Gastrocnemius medialis (tissue), 4 donors: ENCODE data around the gene ZFR. TPM values are rescaled to one million over a fixed set of nuclear protein-coding genes. Genes with fewer than 3 reads are reported as not detected.

Source experiments
- ATAC-seq, 2 donors: fragments of 150-250 bp; one replicate each; pipeline ENCODE4 v1.9.1; 2016
- DNase-seq, 2 donors: peaks; one replicate each; pipeline ENCODE4 v3.0.0-alpha.2; 2019
- H3K27ac ChIP-seq, 4 donors: fragments of 200-600 bp; sonication (generic); 1 replicate in 1 of 4; 2 replicates in 3 of 4; pipeline ENCODE4 v1.5.1; 2016 to 2018; ENCODE audit warnings: mild to moderate bottlenecking in 2 of 4, moderate library complexity in 1 of 4
- H3K27me3 ChIP-seq, 3 donors: fragments of 200-600 bp; sonication (generic) in 2 of 3; 1 replicate in 1 of 3; 2 replicates in 2 of 3; pipeline versions ENCODE4 v1.5.1 to v1.6.0; 2016 to 2019; ENCODE audit warnings: mild to moderate bottlenecking in 1 of 3, moderate library complexity in 1 of 3
- H3K36me3 ChIP-seq, 2 donors: fragments of 200-600 bp; sonication (generic) in 1 of 2; one replicate each; pipeline ENCODE4 v1.5.1; 2017 to 2018
- H3K4me1 ChIP-seq, 2 donors: fragments of 200-600 bp; sonication (generic) in 1 of 2; one replicate each; pipeline ENCODE4 v1.5.1; 2016 to 2017; ENCODE audit warnings: mild to moderate bottlenecking in 2 of 2
- H3K4me3 ChIP-seq, 4 donors: fragments of 200-600 bp; sonication (generic) in 3 of 4; 1 replicate in 1 of 4; 2 replicates in 3 of 4; pipeline ENCODE4 v1.5.1; 2016 to 2019; ENCODE audit warnings: mild to moderate bottlenecking in 2 of 4
- H3K9me3 ChIP-seq, 3 donors: fragments of 200-600 bp; sonication (generic) in 2 of 3; 1 replicate in 1 of 3; 2 replicates in 2 of 3; pipeline ENCODE4 v1.5.1; 2016 to 2019
- CTCF ChIP-seq, 5 experiments: fragments of 450-650 bp in 3 of 5; fragments of 200-600 bp in 2 of 5; sonication (generic) in 2 of 5; IDR thresholded peaks in 4 of 5; conservative IDR thresholded peaks in 1 of 5; 1 replicate in 4 of 5; 2 replicates in 1 of 5; pipeline ENCODE4 v1.5.1; 2016 to 2019; ENCODE audit warnings: antibody characterized with exemption in 5 of 5, mild to moderate bottlenecking in 3 of 5, moderate library complexity in 3 of 5
- POLR2A ChIP-seq, 2 donors: fragments of 450-650 bp; IDR thresholded peaks; one replicate each; pipeline ENCODE4 v1.6.1; 2017; ENCODE audit warnings: antibody characterized with exemption in 2 of 2, mild to moderate bottlenecking in 2 of 2, moderate library complexity in 2 of 2
- in situ Hi-C, 4 donors: fragments of 200-750 bp; cut with MboI; loops; one replicate each; pipeline versions ENCODE4 v1.15.0 to v1.8.0; 2017; ENCODE audit warnings: low sequenced_read_pairs in 4 of 4
- intact Hi-C: fragments of 100-400 bp; cut with DNase I; formaldehyde crosslinking; loops from one replicate; pipeline ENCODE4 v1.15.1; 2023; ENCODE audit warnings: low total_unique reads
- total RNA-seq, 4 donors: library from RNA; depleted of rRNA; stranded (reverse); fragments of >200 nt; gene quantifications; one replicate each; pipeline versions ENCODE4 v1.1.0 to v1.2.3, GENCODE V29; 2016

Gene ZFR
- total RNA-seq, 4 donors from 2014 or later, result 84.0 to 109 (median 89.4) TPM

DNA sequence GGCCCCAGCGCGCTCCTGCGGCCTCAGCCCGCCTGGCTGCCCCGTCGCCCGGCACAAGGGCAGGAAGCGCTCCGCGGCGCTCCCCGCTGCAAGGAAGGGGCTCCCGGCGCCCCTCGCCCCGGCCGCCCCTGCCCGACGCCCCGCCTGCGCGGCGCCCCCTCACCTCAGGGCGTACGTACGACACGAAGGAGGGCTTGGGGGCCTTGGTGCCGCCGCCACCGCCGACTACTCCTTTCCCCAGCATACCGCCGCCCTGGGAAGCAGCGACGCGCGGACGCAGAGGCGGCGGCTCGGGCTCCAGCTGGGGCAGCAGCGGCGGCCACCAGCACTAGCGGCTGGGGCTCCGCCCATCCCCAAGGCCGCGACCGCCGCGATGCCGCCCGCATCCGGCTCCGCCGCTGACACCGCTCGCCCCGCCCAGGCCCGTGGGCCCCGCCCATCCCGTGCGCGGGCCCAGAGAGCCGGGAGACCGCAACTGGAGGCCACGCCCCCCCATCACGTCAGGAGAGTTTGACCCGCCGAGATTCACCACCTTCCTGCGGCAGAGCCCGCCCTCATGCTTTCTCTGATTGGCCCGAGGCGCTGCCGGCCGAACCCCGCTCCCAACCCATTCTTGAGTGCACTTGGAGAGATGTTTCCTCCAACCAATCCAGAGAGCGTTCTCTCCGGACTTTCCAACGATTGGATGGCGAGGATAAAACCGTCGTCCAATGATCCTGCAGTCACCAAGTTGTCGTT, 131.8 kb downstream of the ZFR start, which contains the start of gene MTMR12:
TSS of gene MTMR12 (minus strand) at position 345 of the 738 bp plus-strand sequence. CDS start at position 244, 101 bp downstream.
- Histone ChIP-seq H3K4me1 (peaks cover 10 to 33% of the 10 kb centered on the region in 2 donors), H3K9me3 (no peaks in the 10 kb centered on the region), H3K4me3 (peak within 1 kb of the TSS; percentile 69 to 88 (median 82)), H3K27ac (peak within 1 kb of the TSS; percentile 85 to 98 (median 92)), H3K36me3 (no peaks in the 10 kb centered on the region), H3K27me3 (no peaks in the 10 kb centered on the region)
- in situ Hi-C loops (loop anchor here in 1 of 4 donors (10.0 kb wide), 2 partner anchors 132 to 138 kb away; partner anchors contain the start of genes GOLPH3 and ZFR), intact Hi-C loops (loop anchor here (2.0 to 5.0 kb wide), 4 partner anchors 80 to 1130 kb away; partner anchors contain the start of genes GOLPH3, SUB1 and TARS1)
- DNase-seq (peak; percentile 99), ATAC-seq (peak; percentile 97 to 98)
- TF ChIP-seq CTCF (IDR thresholded peaks at IDR 0.05 in 4 of 5, conservative IDR thresholded peaks at IDR 0.05 in 1 of 5) (no peak), POLR2A (IDR thresholded peaks at IDR 0.05) (peak; percentile 88 to 91)

- peaks cover 10 to 33% of the 10 kb centered on the region in 2 donors for H3K4me1 ChIP-seq
- intact Hi-C loops, result loop anchor here (2.0 to 5.0 kb wide), 4 partner anchors 80 to 1130 kb away; partner anchors contain the start of genes GOLPH3, SUB1 and TARS1
- DNase-seq, result peak; percentile 20 to 55
- H3K9me3 ChIP-seq, result no peaks in the 10 kb centered on the region
- no peaks in the 10 kb centered on the region for H3K36me3 ChIP-seq
- peak overlapping the region; percentile 85 to 98 (median 92) for H3K27ac ChIP-seq
- TF ChIP-seq CTCF (IDR thresholded peaks at IDR 0.05 in 4 of 5, conservative IDR thresholded peaks at IDR 0.05 in 1 of 5), result no peak
- no peak for TF ChIP-seq POLR2A (IDR thresholded peaks at IDR 0.05)
- H3K27me3 ChIP-seq, result no peaks in the 10 kb centered on the region
- peak; percentile 40 to 47 for ATAC-seq
- peak overlapping the region; percentile 69 to 88 (median 82) for H3K4me3 ChIP-seq
- in situ Hi-C loops, result loop anchor here in 1 of 4 donors (10.0 kb wide), 2 partner anchors 133 to 137 kb away; partner anchors contain the start of genes GOLPH3 and ZFR
Measured at GRCh38 chr5:32312197-32312594, 132.3 kb downstream of the ZFR start.

- in situ Hi-C loops, result loop anchor here in 1 of 4 donors (10.0 kb wide), 2 partner anchors 133 to 137 kb away; partner anchors contain the start of genes GOLPH3 and ZFR
- H3K4me3 ChIP-seq, result peak overlapping the region; percentile 69 to 88 (median 82)
- no peak for DNase-seq
- ATAC-seq, result no peak
- H3K9me3 ChIP-seq, result no peaks in the 10 kb centered on the region
- intact Hi-C loops, result loop anchor here (2.0 to 5.0 kb wide), 4 partner anchors 79 to 1131 kb away; partner anchors contain the start of genes GOLPH3, SUB1 and TARS1
- H3K27ac ChIP-seq, result peak overlapping the region; percentile 85 to 98 (median 92)
- no peaks in the 10 kb centered on the region for H3K36me3 ChIP-seq
- TF ChIP-seq CTCF (IDR thresholded peaks at IDR 0.05 in 4 of 5, conservative IDR thresholded peaks at IDR 0.05 in 1 of 5) (no peak), POLR2A (IDR thresholded peaks at IDR 0.05) (no peak)
- no peaks in the 10 kb centered on the region for H3K27me3 ChIP-seq
- peaks cover 10 to 33% of the 10 kb centered on the region in 2 donors for H3K4me1 ChIP-seq
Measured at GRCh38 chr5:32311404-32312196, 132.9 kb downstream of the ZFR start.

GRCh38 chr5:32309761-32310160, 134.8 kb downstream of the ZFR start:
- in situ Hi-C loops, result loop anchor here in 1 of 4 donors (10.0 kb wide), 2 partner anchors 135 kb away; partner anchors contain the start of genes GOLPH3 and ZFR

More at GRCh38 chr5:32309761-32310160, 134.8 kb downstream of the ZFR start:
- H3K36me3 ChIP-seq, result no peaks in the 10 kb centered on the region
- peaks cover 10 to 39% of the 10 kb centered on the region in 2 donors for H3K4me1 ChIP-seq
- H3K9me3 ChIP-seq, result no peaks in the 10 kb centered on the region
- no peak overlapping the region for H3K4me3 ChIP-seq
- H3K27ac ChIP-seq, result no peak overlapping the region
- H3K27me3 ChIP-seq, result no peaks in the 10 kb centered on the region
- no peak for TF ChIP-seq CTCF (IDR thresholded peaks at IDR 0.05 in 4 of 5, conservative IDR thresholded peaks at IDR 0.05 in 1 of 5)
- TF ChIP-seq POLR2A (IDR thresholded peaks at IDR 0.05), result no peak
- intact Hi-C loops, result loop anchor here (5.0 kb wide), 2 partner anchors 77 to 1133 kb away; partner anchors contain the start of gene TARS1
- no peak for ATAC-seq
- DNase-seq, result no peak
